ENCODE measurements around the gene ADGRG1.

ADGRG1 gene

GRCh38 chr16:57614944-57615343, 13.5 kb upstream of the ADGRG1 start:
- no peaks in the 10 kb centered on the region for H3K9me3 ChIP-seq (ENCODE audit: control insufficient read depth, insufficient read depth, low read depth, low read length)
- no peaks in the 10 kb centered on the region for H3K27me3 ChIP-seq (ENCODE audit: control insufficient read depth, insufficient read depth, low read length)
- no peak overlapping the region for H3K9ac ChIP-seq (ENCODE audit: low read length)

GRCh38 chr16:57615813-57616212, 12.6 kb upstream of the ADGRG1 start:
- Histone ChIP-seq H3K27ac (ENCODE audit: low read depth, low read length) (no peak overlapping the region), H3K9ac (ENCODE audit: low read length) (no peak overlapping the region), H3K9me3 (ENCODE audit: control insufficient read depth, insufficient read depth, low read depth, low read length) (no peaks in the 10 kb centered on the region), H3K4me3 (ENCODE audit: low read depth, low read length) (no peak overlapping the region), H3K36me3 (ENCODE audit: control insufficient read depth, insufficient read depth, low read length) (no peaks in the 10 kb centered on the region), H3K4me1 (ENCODE audit: control insufficient read depth, insufficient read depth, low read length) (peaks cover 15% of the 10 kb centered on the region), H3K27me3 (ENCODE audit: control insufficient read depth, insufficient read depth, low read length) (no peaks in the 10 kb centered on the region)

More at GRCh38 chr16:57614944-57615343, 13.5 kb upstream of the ADGRG1 start:
- H3K4me1 ChIP-seq (ENCODE audit: control insufficient read depth, insufficient read depth, low read length) = peaks cover 6% of the 10 kb centered on the region
- H3K36me3 ChIP-seq (ENCODE audit: control insufficient read depth, insufficient read depth, low read length) = no peaks in the 10 kb centered on the region
- H3K4me3 ChIP-seq (ENCODE audit: low read depth, low read length) = no peak overlapping the region
- H3K27ac ChIP-seq (ENCODE audit: low read depth, low read length) = no peak overlapping the region

GRCh38 chr16:57616241-57616640, 12.2 kb upstream of the ADGRG1 start:
- H3K36me3 ChIP-seq (ENCODE audit: control insufficient read depth, insufficient read depth, low read length) = no peaks in the 10 kb centered on the region
- no peaks in the 10 kb centered on the region for H3K9me3 ChIP-seq (ENCODE audit: control insufficient read depth, insufficient read depth, low read depth, low read length)
- H3K4me3 ChIP-seq (ENCODE audit: low read depth, low read length) = no peak overlapping the region
- no peak overlapping the region for H3K27ac ChIP-seq (ENCODE audit: low read depth, low read length)
- H3K9ac ChIP-seq (ENCODE audit: low read length) = no peak overlapping the region
- peaks cover 17% of the 10 kb centered on the region for H3K4me1 ChIP-seq (ENCODE audit: control insufficient read depth, insufficient read depth, low read length)
- no peaks in the 10 kb centered on the region for H3K27me3 ChIP-seq (ENCODE audit: control insufficient read depth, insufficient read depth, low read length)

GRCh38 chr16:57616876-57617275, 11.6 kb upstream of the ADGRG1 start:
- no peaks in the 10 kb centered on the region for H3K27me3 ChIP-seq (ENCODE audit: control insufficient read depth, insufficient read depth, low read length)
- no peaks in the 10 kb centered on the region for H3K36me3 ChIP-seq (ENCODE audit: control insufficient read depth, insufficient read depth, low read length)
- H3K4me1 ChIP-seq (ENCODE audit: control insufficient read depth, insufficient read depth, low read length) = peaks cover 17% of the 10 kb centered on the region
- no peak overlapping the region for H3K27ac ChIP-seq (ENCODE audit: low read depth, low read length)
- no peaks in the 10 kb centered on the region for H3K9me3 ChIP-seq (ENCODE audit: control insufficient read depth, insufficient read depth, low read depth, low read length)
- H3K4me3 ChIP-seq (ENCODE audit: low read depth, low read length) = no peak overlapping the region
- no peak overlapping the region for H3K9ac ChIP-seq (ENCODE audit: low read length)

GRCh38 chr16:57617604-57618111, 10.8 kb upstream of the ADGRG1 start:
- Histone ChIP-seq H3K9me3 (ENCODE audit: control insufficient read depth, insufficient read depth, low read depth, low read length) (no peaks in the 10 kb centered on the region), H3K4me1 (ENCODE audit: control insufficient read depth, insufficient read depth, low read length) (peaks cover 22% of the 10 kb centered on the region), H3K36me3 (ENCODE audit: control insufficient read depth, insufficient read depth, low read length) (no peaks in the 10 kb centered on the region), H3K4me3 (ENCODE audit: low read depth, low read length) (no peak overlapping the region), H3K27ac (ENCODE audit: low read depth, low read length) (no peak overlapping the region), H3K9ac (ENCODE audit: low read length) (no peak overlapping the region), H3K27me3 (ENCODE audit: control insufficient read depth, insufficient read depth, low read length) (no peaks in the 10 kb centered on the region)

GRCh38 chr16:57618296-57619132, 9.9 kb upstream of the ADGRG1 start:
- H3K4me1 ChIP-seq (ENCODE audit: control insufficient read depth, insufficient read depth, low read length) = peaks cover 28% of the 10 kb centered on the region
- no peak overlapping the region for H3K9ac ChIP-seq (ENCODE audit: low read length)
- H3K4me3 ChIP-seq (ENCODE audit: low read depth, low read length) = no peak overlapping the region
- H3K9me3 ChIP-seq (ENCODE audit: control insufficient read depth, insufficient read depth, low read depth, low read length) = no peaks in the 10 kb centered on the region
- H3K27me3 ChIP-seq (ENCODE audit: control insufficient read depth, insufficient read depth, low read length) = no peaks in the 10 kb centered on the region
- H3K27ac ChIP-seq (ENCODE audit: low read depth, low read length) = no peak overlapping the region
- no peaks in the 10 kb centered on the region for H3K36me3 ChIP-seq (ENCODE audit: control insufficient read depth, insufficient read depth, low read length)

- H3K36me3 ChIP-seq (ENCODE audit: control insufficient read depth, insufficient read depth, low read length) = no peaks in the 10 kb centered on the region
- peaks cover 35% of the 10 kb centered on the region for H3K4me1 ChIP-seq (ENCODE audit: control insufficient read depth, insufficient read depth, low read length)
- no peak overlapping the region for H3K27ac ChIP-seq (ENCODE audit: low read depth, low read length)
- H3K4me3 ChIP-seq (ENCODE audit: low read depth, low read length) = no peak overlapping the region
- no peak overlapping the region for H3K9ac ChIP-seq (ENCODE audit: low read length)
- H3K27me3 ChIP-seq (ENCODE audit: control insufficient read depth, insufficient read depth, low read length) = no peaks in the 10 kb centered on the region
- no peaks in the 10 kb centered on the region for H3K9me3 ChIP-seq (ENCODE audit: control insufficient read depth, insufficient read depth, low read depth, low read length)
Observed at GRCh38 chr16:57619133-57619605, 9.3 kb upstream of the ADGRG1 start.

GRCh38 chr16:57619606-57620334, 8.7 kb upstream of the ADGRG1 start:
- Histone ChIP-seq H3K27me3 (ENCODE audit: control insufficient read depth, insufficient read depth, low read length) (no peaks in the 10 kb centered on the region), H3K27ac (ENCODE audit: low read depth, low read length) (no peak overlapping the region), H3K4me1 (ENCODE audit: control insufficient read depth, insufficient read depth, low read length) (peaks cover 38% of the 10 kb centered on the region), H3K9ac (ENCODE audit: low read length) (no peak overlapping the region), H3K36me3 (ENCODE audit: control insufficient read depth, insufficient read depth, low read length) (no peaks in the 10 kb centered on the region), H3K9me3 (ENCODE audit: control insufficient read depth, insufficient read depth, low read depth, low read length) (no peaks in the 10 kb centered on the region), H3K4me3 (ENCODE audit: low read depth, low read length) (no peak overlapping the region)

- no peaks in the 10 kb centered on the region for H3K9me3 ChIP-seq (ENCODE audit: control insufficient read depth, insufficient read depth, low read depth, low read length)
- H3K36me3 ChIP-seq (ENCODE audit: control insufficient read depth, insufficient read depth, low read length) = no peaks in the 10 kb centered on the region
- peaks cover 38% of the 10 kb centered on the region for H3K4me1 ChIP-seq (ENCODE audit: control insufficient read depth, insufficient read depth, low read length)
- H3K9ac ChIP-seq (ENCODE audit: low read length) = no peak overlapping the region
- H3K27me3 ChIP-seq (ENCODE audit: control insufficient read depth, insufficient read depth, low read length) = no peaks in the 10 kb centered on the region
- H3K4me3 ChIP-seq (ENCODE audit: low read depth, low read length) = no peak overlapping the region
- H3K27ac ChIP-seq (ENCODE audit: low read depth, low read length) = no peak overlapping the region
Observed at GRCh38 chr16:57620335-57621231, 7.8 kb upstream of the ADGRG1 start.

- no peak overlapping the region for H3K27ac ChIP-seq (ENCODE audit: low read depth, low read length)
- no peak overlapping the region for H3K4me3 ChIP-seq (ENCODE audit: low read depth, low read length)
- no peaks in the 10 kb centered on the region for H3K27me3 ChIP-seq (ENCODE audit: control insufficient read depth, insufficient read depth, low read length)
- H3K4me1 ChIP-seq (ENCODE audit: control insufficient read depth, insufficient read depth, low read length) = peaks cover 38% of the 10 kb centered on the region
- no peak overlapping the region for H3K9ac ChIP-seq (ENCODE audit: low read length)
- no peaks in the 10 kb centered on the region for H3K9me3 ChIP-seq (ENCODE audit: control insufficient read depth, insufficient read depth, low read depth, low read length)
- no peaks in the 10 kb centered on the region for H3K36me3 ChIP-seq (ENCODE audit: control insufficient read depth, insufficient read depth, low read length)
Observed at GRCh38 chr16:57621521-57622271, 6.7 kb upstream of the ADGRG1 start.

Measured in HUES6 (cell line).